Vagina (tissue), 2 donors: ENCODE measurements around the gene POU4F3. TPM values are rescaled to one million over a fixed set of nuclear protein-coding genes. Genes with fewer than 3 reads are reported as not detected.
"Not testable (repeated sequence)": the region's sequence is repeated elsewhere in the genome, so short reads cannot be mapped to it uniquely, and the experiment has no call there.

Experiments used
- DNase-seq, 2 donors: peaks; one replicate each; pipeline ENCODE4 v3.0.0-alpha.2; 2017; ENCODE audit errors: extremely low spot score in 2 of 2
- H3K27ac ChIP-seq: fragments of 200-600 bp; sonication (generic); one replicate; pipeline ENCODE4 v1.5.1; 2019
- H3K27me3 ChIP-seq: fragments of 200-600 bp; sonication (generic); one replicate; pipeline ENCODE4 v1.5.1; 2019
- H3K36me3 ChIP-seq, 2 donors: fragments of 200-600 bp; sonication (generic); one replicate each; pipeline ENCODE4 v1.5.1; 2017 to 2019
- H3K4me1 ChIP-seq: fragments of 200-600 bp; sonication (generic); one replicate; pipeline ENCODE4 v1.5.1; 2019
- H3K4me3 ChIP-seq, 2 donors: fragments of 200-600 bp; sonication (generic); 1 replicate in 1 of 2; 2 replicates in 1 of 2; pipeline ENCODE4 v1.5.1; 2016 to 2019
- H3K9me3 ChIP-seq: fragments of 200-600 bp; sonication (generic); one replicate; pipeline ENCODE4 v1.5.1; 2019
- CTCF ChIP-seq, 3 experiments: fragments of 450-650 bp in 2 of 3; fragments of 200-600 bp in 1 of 3; sonication (generic) in 1 of 3; IDR thresholded peaks; one replicate each; pipeline ENCODE4 v1.5.1; 2017 to 2019; ENCODE audit warnings: antibody characterized with exemption in 3 of 3, mild to moderate bottlenecking in 2 of 3, moderate library complexity in 2 of 3
- POLR2A ChIP-seq, 2 donors: fragments of 450-650 bp; IDR thresholded peaks; one replicate each; pipeline ENCODE4 v1.6.1; 2017; ENCODE audit warnings: antibody characterized with exemption in 2 of 2, mild to moderate bottlenecking in 2 of 2, moderate library complexity in 2 of 2
- POLR2AphosphoS5 ChIP-seq, 2 donors: sonication (generic); formaldehyde crosslinking; IDR thresholded peaks; one replicate each; pipeline ENCODE4 v1.9.0; 2017; ENCODE audit warnings: antibody characterized with exemption in 2 of 2, mild to moderate bottlenecking in 2 of 2, low read depth in 1 of 2; ENCODE audit not compliant: insufficient read depth in 1 of 2
- intact Hi-C: fragments of 100-400 bp; cut with DNase I; formaldehyde crosslinking; loops from one replicate; pipeline ENCODE4 v1.15.1; 2023
- total RNA-seq: library from RNA; depleted of rRNA; stranded (reverse); fragments of >200 nt; gene quantifications from one replicate; pipeline ENCODE4 v1.2.3, GENCODE V29; 2016

Gene POU4F3
- total RNA-seq = not detected

- intact Hi-C loops = no loop called here
- no peak for DNase-seq
- Histone ChIP-seq H3K4me1 (no peaks in the 10 kb centered on the region), H3K27me3 (peaks cover 8% of the 10 kb centered on the region), H3K36me3 (no peaks in the 10 kb centered on the region), H3K9me3 (no peaks in the 10 kb centered on the region), H3K4me3 (no peak within 1 kb of the TSS), H3K27ac (no peak within 1 kb of the TSS)
- TF ChIP-seq POLR2A (IDR thresholded peaks at IDR 0.05) = no peak
- no peak for TF ChIP-seq POLR2AphosphoS5 (IDR thresholded peaks at IDR 0.05; ENCODE audit: insufficient read depth in 1 of 2, low read depth in 1 of 2)
- TF ChIP-seq CTCF (IDR thresholded peaks at IDR 0.05) = no peak
Observed at GRCh38 chr5:146338774-146339714, at the start of gene POU4F3. TSS of gene POU4F3 (plus strand) at chr5:146338839. CDS start at chr5:146339113, 274 bp downstream.

GRCh38 chr5:146290318-146290717 lies 48.3 kb upstream of the POU4F3 start:
- intact Hi-C loops = loop anchor here (10.0 kb wide), 1 partner anchor 114 kb away; no protein-coding TSS in a partner anchor
- Histone ChIP-seq H3K27ac (no peak overlapping the region), H3K27me3 (no peaks in the 10 kb centered on the region), H3K4me3 (no peak overlapping the region), H3K36me3 (peaks cover 0 to 8% of the 10 kb centered on the region in 2 donors), H3K4me1 (no peaks in the 10 kb centered on the region), H3K9me3 (no peaks in the 10 kb centered on the region)
- DNase-seq = no peak
- TF ChIP-seq CTCF (IDR thresholded peaks at IDR 0.05) = no peak

- H3K4me3 ChIP-seq = no peak overlapping the region
- TF ChIP-seq POLR2A (IDR thresholded peaks at IDR 0.05) (no peak), CTCF (IDR thresholded peaks at IDR 0.05) (peak in 2 of 3 experiments; percentile 40 to 46)
Observed at GRCh38 chr5:146291421-146292074, 47.1 kb upstream of the POU4F3 start.

GRCh38 chr5:146296245-146296644 lies 42.4 kb upstream of the POU4F3 start:
- TF ChIP-seq POLR2A (IDR thresholded peaks at IDR 0.05) (no peak), CTCF (IDR thresholded peaks at IDR 0.05) (no peak), POLR2AphosphoS5 (IDR thresholded peaks at IDR 0.05; ENCODE audit: insufficient read depth in 1 of 2, low read depth in 1 of 2) (no peak)
- intact Hi-C loops = loop anchor here (10.0 kb wide), 1 partner anchor 109 kb away; no protein-coding TSS in a partner anchor
- no peaks in the 10 kb centered on the region for H3K4me1 ChIP-seq
- H3K4me3 ChIP-seq = no peak overlapping the region
- no peaks in the 10 kb centered on the region for H3K36me3 ChIP-seq
- H3K27ac ChIP-seq = no peak overlapping the region
- H3K27me3 ChIP-seq = no peaks in the 10 kb centered on the region
- DNase-seq = no peak
- no peaks in the 10 kb centered on the region for H3K9me3 ChIP-seq

More at GRCh38 chr5:146291421-146292074, 47.1 kb upstream of the POU4F3 start:
- H3K36me3 ChIP-seq = peaks cover 0 to under 1% of the 10 kb centered on the region in 2 donors
- no peak overlapping the region for H3K27ac ChIP-seq
- no peak for DNase-seq
- no peaks in the 10 kb centered on the region for H3K9me3 ChIP-seq
- H3K4me1 ChIP-seq = no peaks in the 10 kb centered on the region
- H3K27me3 ChIP-seq = no peaks in the 10 kb centered on the region
- intact Hi-C loops = loop anchor here (10.0 kb wide), 1 partner anchor 113 kb away; no protein-coding TSS in a partner anchor

GRCh38 chr5:146298920-146299319 lies 39.7 kb upstream of the POU4F3 start:
- not testable (repeated sequence) for H3K27me3 ChIP-seq, H3K4me1 ChIP-seq, H3K4me3 ChIP-seq, H3K36me3 ChIP-seq, DNase-seq, H3K9me3 ChIP-seq, H3K27ac ChIP-seq
- intact Hi-C loops = loop anchor here (10.0 kb wide), 1 partner anchor 106 kb away; no protein-coding TSS in a partner anchor
